ENCODE results near the gene PROC. TPM values are rescaled to one million over a fixed set of nuclear protein-coding genes. Genes with fewer than 3 reads are reported as not detected.

The PROC gene
- total RNA-seq, 1 donor from 2014 or later = 1.0 TPM

GRCh38 chr2:127400533-127400896, 17.7 kb upstream of the PROC start:
- Mint-ChIP-seq H3K36me3 (ENCODE audit: low read depth, unreplicated experiment) (peaks cover 2% of the 10 kb centered on the region), H3K4me1 (ENCODE audit: low read depth, unreplicated experiment) (peaks cover 38% of the 10 kb centered on the region)

DNA sequence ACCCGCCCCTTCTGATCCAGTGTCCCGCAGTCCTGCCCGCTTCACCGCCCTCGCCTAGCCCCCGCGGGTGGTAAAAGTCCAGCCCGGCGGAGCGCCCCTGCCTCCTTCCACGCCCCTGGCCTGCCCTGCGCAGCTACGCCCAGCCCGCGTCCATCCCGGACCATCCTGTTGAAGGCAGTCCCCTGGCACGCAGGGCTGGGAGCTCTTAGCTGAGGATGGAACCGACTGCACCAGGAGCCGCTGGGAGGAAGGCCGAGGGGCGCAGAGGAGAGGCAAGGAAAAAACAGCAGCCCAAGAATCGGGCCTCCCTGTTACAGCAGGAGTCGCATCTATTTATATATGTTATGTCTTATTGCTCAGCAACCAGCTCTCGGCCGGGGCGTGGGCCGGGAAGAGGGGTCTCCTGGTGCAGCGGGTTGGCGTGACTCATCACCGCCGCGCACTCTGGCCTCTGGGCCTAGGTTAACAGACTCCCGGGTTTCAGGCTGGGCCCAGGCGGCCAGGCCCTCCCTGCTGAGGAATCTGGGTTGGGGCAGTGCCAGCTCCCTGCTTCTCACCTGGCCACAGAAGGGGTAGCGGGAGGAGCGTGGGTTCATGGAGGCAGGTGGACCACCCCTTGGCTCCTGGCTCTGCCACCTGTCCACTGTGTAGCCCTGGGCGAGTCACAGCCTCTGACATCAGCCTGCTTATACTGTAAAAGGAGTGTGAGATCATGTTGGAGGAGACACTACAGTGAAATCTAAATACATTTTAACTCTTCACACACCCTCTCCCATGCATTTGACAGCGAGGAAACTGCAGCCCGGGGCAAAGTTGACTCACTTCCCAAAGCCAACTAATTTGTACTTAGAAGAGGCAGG, 17.1 kb upstream of the PROC start:
- H3K27me3 Mint-ChIP-seq (ENCODE audit: low read depth, unreplicated experiment) = no peaks in the 10 kb centered on the region
- peak overlapping the region; percentile 71 for H3K27ac Mint-ChIP-seq (ENCODE audit: unreplicated experiment)
- peak overlapping the region; percentile 20 for H3K9ac ChIP-seq (ENCODE audit: low read length)
- peaks cover 38% of the 10 kb centered on the region for H3K4me1 Mint-ChIP-seq (ENCODE audit: low read depth, unreplicated experiment)
- TF ChIP-seq EZH2 (IDR thresholded peaks at IDR 0.05; ENCODE audit: insufficient read depth, low read length) (no peak), CTCF (IDR thresholded peaks at IDR 0.05; ENCODE audit: insufficient read depth, low read depth, low read length) (no peak)
- no peaks in the 10 kb centered on the region for H3K79me2 ChIP-seq (ENCODE audit: insufficient read depth, low read length)
- peaks cover 2% of the 10 kb centered on the region for H3K9me3 Mint-ChIP-seq (ENCODE audit: unreplicated experiment)
- peak overlapping the region; percentile 53 for H2AFZ ChIP-seq (ENCODE audit: low read depth, low read length)
- no peaks in the 10 kb centered on the region for H3K27me3 ChIP-seq (ENCODE audit: insufficient read depth, low read length)
- H3K9me3 ChIP-seq (ENCODE audit: insufficient read depth, low read depth, low read length) = no peaks in the 10 kb centered on the region
- no peaks in the 10 kb centered on the region for H4K20me1 ChIP-seq (ENCODE audit: insufficient read depth, low read length)
- H3K4me3 Mint-ChIP-seq (ENCODE audit: unreplicated experiment) = no peak overlapping the region
- FAIRE-seq (no peak), DNase-seq (ENCODE audit: low read depth) (peak; percentile 31)
- H3K4me1 ChIP-seq (ENCODE audit: insufficient read depth, low read length) = peaks cover 29% of the 10 kb centered on the region
- no peaks in the 10 kb centered on the region for H3K36me3 ChIP-seq (ENCODE audit: insufficient read depth, low read length)
- peaks cover 2% of the 10 kb centered on the region for H3K36me3 Mint-ChIP-seq (ENCODE audit: low read depth, unreplicated experiment)
- no peak overlapping the region for H3K4me3 ChIP-seq (ENCODE audit: insufficient read depth, low read depth, low read length)
- H3K27ac ChIP-seq (ENCODE audit: low read depth, low read length) = no peak overlapping the region
- peak overlapping the region; percentile 54 for H3K4me2 ChIP-seq (ENCODE audit: low read length)

More at GRCh38 chr2:127400533-127400896, 17.7 kb upstream of the PROC start:
- TF ChIP-seq CTCF (IDR thresholded peaks at IDR 0.05; ENCODE audit: insufficient read depth, low read depth, low read length) (no peak), EZH2 (IDR thresholded peaks at IDR 0.05; ENCODE audit: insufficient read depth, low read length) (no peak)
- no peak overlapping the region for H3K4me3 ChIP-seq (ENCODE audit: insufficient read depth, low read depth, low read length)
- H3K4me2 ChIP-seq (ENCODE audit: low read length) = peak overlapping the region; percentile 54
- H3K36me3 ChIP-seq (ENCODE audit: insufficient read depth, low read length) = no peaks in the 10 kb centered on the region
- H4K20me1 ChIP-seq (ENCODE audit: insufficient read depth, low read length) = no peaks in the 10 kb centered on the region
- H3K27me3 ChIP-seq (ENCODE audit: insufficient read depth, low read length) = no peaks in the 10 kb centered on the region
- H3K79me2 ChIP-seq (ENCODE audit: insufficient read depth, low read length) = no peaks in the 10 kb centered on the region
- Mint-ChIP-seq H3K4me3 (ENCODE audit: unreplicated experiment) (peak overlapping the region; percentile 43), H3K27me3 (ENCODE audit: low read depth, unreplicated experiment) (no peaks in the 10 kb centered on the region), H3K9me3 (ENCODE audit: unreplicated experiment) (peaks cover 2% of the 10 kb centered on the region), H3K27ac (ENCODE audit: unreplicated experiment) (peak overlapping the region; percentile 56)
- no peak overlapping the region for H3K27ac ChIP-seq (ENCODE audit: low read depth, low read length)
- FAIRE-seq = no peak
- no peaks in the 10 kb centered on the region for H3K9me3 ChIP-seq (ENCODE audit: insufficient read depth, low read depth, low read length)
- peaks cover 29% of the 10 kb centered on the region for H3K4me1 ChIP-seq (ENCODE audit: insufficient read depth, low read length)
- H3K9ac ChIP-seq (ENCODE audit: low read length) = peak overlapping the region; percentile 19
- H2AFZ ChIP-seq (ENCODE audit: low read depth, low read length) = peak overlapping the region; percentile 53
- no peak for DNase-seq (ENCODE audit: low read depth)

All from astrocyte (in vitro differentiated cells and primary cell).